OCI-LY7 (cell line): ENCODE data around the gene PET100. TPM values are rescaled to one million over a fixed set of nuclear protein-coding genes. Genes with fewer than 3 reads are reported as not detected.

Experiments used
- BruUV-seq: library from RNA; stranded (reverse); fragments of 400-500 nt; replicated peaks from 2 replicates; lab custom pipeline; 2021; lab: Mats Ljungman, UMichigan
- CTCF ChIA-PET: fragments of 300-600 bp; sonication (Branson Sonifier 250); formaldehyde crosslinking; loops from one replicate; lab custom pipeline; 2022; ENCODE audit warnings: antibody characterized with exemption; ENCODE audit not compliant: unreplicated experiment; lab: Charles Lee
- POLR2A ChIA-PET: fragments of 300-600 bp; sonication (Branson Sonifier 250); formaldehyde crosslinking; loops from one replicate; lab custom pipeline; 2022; ENCODE audit warnings: antibody characterized with exemption; lab: Charles Lee
- DNase-seq: peaks from one replicate; pipeline ENCODE4 v3.0.0-alpha.2; 2015; ENCODE audit warnings: low spot score
- H2AFZ ChIP-seq: fragments of 200-600 bp; sonication (generic), shearing (Covaris generic); 2 replicates; pipeline ENCODE4 v1.6.1; 2014; ENCODE audit warnings: mild to moderate bottlenecking, antibody characterized with exemption, low read length, moderate library complexity
- H3K27ac ChIP-seq: fragments of 200-600 bp; sonication (generic); 2 replicates; pipeline ENCODE4 v1.5.1; 2014; ENCODE audit warnings: mixed run types, low read depth, mild to moderate bottlenecking, moderate library complexity, low read length, inconsistent platforms; ENCODE audit not compliant: poor library complexity, severe bottlenecking
- H3K36me3 ChIP-seq: fragments of 200-600 bp; sonication (generic); 2 replicates; pipeline ENCODE4 v1.6.1; 2014; ENCODE audit warnings: mild to moderate bottlenecking, antibody characterized with exemption, low read length, moderate library complexity, mixed read lengths; ENCODE audit not compliant: insufficient read depth
- H3K4me1 ChIP-seq: fragments of 200-600 bp; sonication (generic); 2 replicates; pipeline ENCODE4 v1.5.1; 2014; ENCODE audit warnings: mild to moderate bottlenecking, low read length; ENCODE audit not compliant: insufficient read depth, poor library complexity, severe bottlenecking
- H3K4me2 ChIP-seq: fragments of 200-600 bp; sonication (generic); 2 replicates; pipeline ENCODE4 v1.6.1; 2014; ENCODE audit warnings: mild to moderate bottlenecking, low read length
- H3K4me3 ChIP-seq: fragments of 200-600 bp; sonication (generic); 2 replicates; pipeline ENCODE4 v1.5.1; 2014; ENCODE audit warnings: mild to moderate bottlenecking, low read depth, low read length; ENCODE audit not compliant: poor library complexity, severe bottlenecking
- H3K79me2 ChIP-seq: fragments of 200-600 bp; sonication (generic); 2 replicates; pipeline ENCODE4 v1.6.1; 2016; ENCODE audit warnings: low read depth, mild to moderate bottlenecking, low read length, moderate library complexity, mixed read lengths; ENCODE audit not compliant: insufficient read depth
- H3K9me2 ChIP-seq: fragments of 200-600 bp; sonication (generic); 2 replicates; pipeline ENCODE4 v1.6.1; 2016; ENCODE audit warnings: mild to moderate bottlenecking, low read length, mixed read lengths; ENCODE audit not compliant: insufficient read depth
- H3K9me3 ChIP-seq: fragments of 200-600 bp; sonication (generic); 2 replicates; pipeline ENCODE4 v1.6.1; 2014; ENCODE audit warnings: mild to moderate bottlenecking, mixed run types, low read length, mixed read lengths
- H4K20me1 ChIP-seq: fragments of 200-600 bp; sonication (generic); 2 replicates; pipeline ENCODE4 v1.6.1; 2014; ENCODE audit warnings: mild to moderate bottlenecking, antibody characterized with exemption, low read length, moderate library complexity, mixed read lengths; ENCODE audit not compliant: insufficient read depth
- CTCF ChIP-seq: fragments of 200-600 bp; sonication (generic); conservative IDR thresholded peaks from 2 replicates; pipeline ENCODE4 v1.5.1; 2014; ENCODE audit warnings: mild to moderate bottlenecking, antibody characterized with exemption, low read length, moderate library complexity, mixed read lengths
- EZH2phosphoT487 ChIP-seq: fragments of 200-600 bp; sonication (generic); IDR thresholded peaks from 2 replicates; pipeline ENCODE4 v1.6.1; 2018; ENCODE audit warnings: low read depth, borderline replicate concordance, mild to moderate bottlenecking, mixed run types, antibody characterized with exemption, low read length, moderate library complexity, mixed read lengths
- intact Hi-C: fragments of 100-400 bp; cut with micrococcal nuclease; formaldehyde crosslinking; loops from one replicate; pipeline ENCODE4 v1.10.0; 2022; ENCODE audit not compliant: unreplicated experiment
- total RNA-seq, 2 experiments: library from RNA; depleted of rRNA in 1 of 2; stranded (reverse); fragments of >200 nt in 1 of 2; shearing (Covaris generic) in 1 of 2; gene quantifications; 2 replicates each; pipeline ENCODE4 v1.2.3, GENCODE V29; 2014 to 2022

Gene PET100
- total RNA-seq, 2 experiments from 2014 or later, result 48.8 to 118 TPM

- TF ChIP-seq CTCF, result peak; percentile 39; the same call in 1 of the 2 replicates
- no peak for TF ChIP-seq EZH2phosphoT487
- Histone ChIP-seq H3K9me3 (no peaks in the 10 kb centered on the region), H3K4me3 (no peak overlapping the region), H3K4me2 (no peak overlapping the region), H4K20me1 (no peaks in the 10 kb centered on the region), H2AFZ (no peak overlapping the region), H3K36me3 (no peaks in the 10 kb centered on the region), H3K4me1 (peaks cover 10% of the 10 kb centered on the region), H3K27ac (no peak overlapping the region), H3K79me2 (no peaks in the 10 kb centered on the region; the same call in 1 of the 2 replicates), H3K9me2 (no peaks in the 10 kb centered on the region)
- DNase-seq, result no peak
- intact Hi-C loops, result no loop called here
- ChIA-PET CTCF (interaction anchor here (0.5 to 0.7 kb wide), 2 partner anchors 36 kb away, joined by 3 read pairs; no protein-coding TSS in a partner anchor), POLR2A (no interaction called here)
- BruUV-seq, result no TSS peak
Observed at GRCh38 chr19:7641290-7642276, 12.0 kb downstream of the PET100 start.

- Histone ChIP-seq H3K4me3 (no peak overlapping the region), H3K79me2 (no peaks in the 10 kb centered on the region; the same call in 1 of the 2 replicates), H3K9me3 (no peaks in the 10 kb centered on the region), H3K9me2 (no peaks in the 10 kb centered on the region), H3K36me3 (no peaks in the 10 kb centered on the region), H3K4me1 (peaks cover 8% of the 10 kb centered on the region), H2AFZ (no peak overlapping the region), H4K20me1 (no peaks in the 10 kb centered on the region), H3K27ac (no peak overlapping the region), H3K4me2 (no peak overlapping the region)
- BruUV-seq, result no TSS peak
- ChIA-PET CTCF (interaction anchor here (0.5 kb wide), 1 partner anchor 37 kb away, joined by 3 read pairs; no protein-coding TSS in a partner anchor), POLR2A (no interaction called here)
- intact Hi-C loops, result no loop called here
- DNase-seq, result no peak
- TF ChIP-seq EZH2phosphoT487 (no peak), CTCF (no peak)
Observed at GRCh38 chr19:7642295-7643030, 12.9 kb downstream of the PET100 start.
